Measurements from ENCODE around the gene RPL31.

RPL31 gene

GRCh38 chr2:100964681-100965169 lies 37.4 kb upstream of the RPL31 start:
- no peak for DNase-seq (ENCODE audit: low read depth, low spot score)
- H3K4me3 ChIP-seq (ENCODE audit: low read depth, low read length), result no peak overlapping the region
- in situ Hi-C loops (cut with HindIII; ENCODE audit: low sequenced_read_pairs), result no loop called here
- TF ChIP-seq, protein P1, sequence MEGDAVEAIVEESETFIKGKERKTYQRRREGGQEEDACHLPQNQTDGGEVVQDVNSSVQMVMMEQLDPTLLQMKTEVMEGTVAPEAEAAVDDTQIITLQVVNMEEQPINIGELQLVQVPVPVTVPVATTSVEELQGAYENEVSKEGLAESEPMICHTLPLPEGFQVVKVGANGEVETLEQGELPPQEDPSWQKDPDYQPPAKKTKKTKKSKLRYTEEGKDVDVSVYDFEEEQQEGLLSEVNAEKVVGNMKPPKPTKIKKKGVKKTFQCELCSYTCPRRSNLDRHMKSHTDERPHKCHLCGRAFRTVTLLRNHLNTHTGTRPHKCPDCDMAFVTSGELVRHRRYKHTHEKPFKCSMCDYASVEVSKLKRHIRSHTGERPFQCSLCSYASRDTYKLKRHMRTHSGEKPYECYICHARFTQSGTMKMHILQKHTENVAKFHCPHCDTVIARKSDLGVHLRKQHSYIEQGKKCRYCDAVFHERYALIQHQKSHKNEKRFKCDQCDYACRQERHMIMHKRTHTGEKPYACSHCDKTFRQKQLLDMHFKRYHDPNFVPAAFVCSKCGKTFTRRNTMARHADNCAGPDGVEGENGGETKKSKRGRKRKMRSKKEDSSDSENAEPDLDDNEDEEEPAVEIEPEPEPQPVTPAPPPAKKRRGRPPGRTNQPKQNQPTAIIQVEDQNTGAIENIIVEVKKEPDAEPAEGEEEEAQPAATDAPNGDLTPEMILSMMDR (IDR thresholded peaks at IDR 0.05; ENCODE audit: low read depth, low read length), result no peak

DNA sequence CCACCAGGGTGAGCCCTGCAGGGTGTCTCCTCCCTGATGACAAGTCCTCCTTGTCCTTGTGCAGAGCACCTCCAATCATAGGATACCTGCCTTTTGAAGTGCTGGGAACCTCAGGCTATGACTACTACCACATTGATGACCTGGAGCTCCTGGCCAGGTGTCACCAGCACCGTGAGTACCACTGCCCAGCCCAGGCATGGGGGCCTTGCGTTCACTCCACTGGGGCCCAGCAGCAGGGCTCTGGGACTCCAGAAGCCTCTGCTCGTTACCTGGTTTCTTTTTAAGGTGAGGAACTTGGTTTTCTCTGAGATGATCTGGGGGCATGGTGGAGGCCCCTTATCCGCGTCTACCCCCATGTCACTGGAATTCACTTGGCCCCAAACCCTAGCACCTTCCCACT lies 36.5 kb upstream of the RPL31 start:
- no peak for DNase-seq (ENCODE audit: low read depth, low spot score)
- H3K4me3 ChIP-seq (ENCODE audit: low read depth, low read length), result no peak overlapping the region
- TF ChIP-seq, protein P1 (IDR thresholded peaks at IDR 0.05; ENCODE audit: low read depth, low read length), result no peak
- in situ Hi-C loops (cut with HindIII; ENCODE audit: low sequenced_read_pairs), result no loop called here

DNA sequence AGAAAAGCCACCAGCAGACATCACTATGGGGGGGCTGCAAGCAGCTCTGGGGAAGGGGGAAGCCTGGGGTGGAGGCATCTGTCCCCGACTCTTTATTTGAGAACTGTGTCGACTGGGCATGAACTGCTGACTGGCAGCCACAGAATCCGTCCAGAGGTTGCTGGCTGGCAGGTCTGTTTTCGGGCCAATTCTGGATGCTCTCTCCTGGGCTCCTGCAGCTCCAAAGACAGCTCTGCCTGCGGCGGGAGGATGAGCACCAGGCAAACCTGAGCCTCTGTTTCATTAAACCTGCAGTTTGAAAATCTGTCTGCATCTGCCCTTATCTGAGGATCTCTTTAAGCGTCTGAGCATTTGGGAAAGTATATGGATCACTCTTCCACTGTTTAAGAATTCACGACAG lies 34.4 kb upstream of the RPL31 start:
- in situ Hi-C loops (cut with HindIII; ENCODE audit: low sequenced_read_pairs), result no loop called here
- no peak for DNase-seq (ENCODE audit: low read depth, low spot score)
- H3K4me3 ChIP-seq (ENCODE audit: low read depth, low read length), result no peak overlapping the region
- TF ChIP-seq, protein P1 (IDR thresholded peaks at IDR 0.05; ENCODE audit: low read depth, low read length), result no peak

DNA sequence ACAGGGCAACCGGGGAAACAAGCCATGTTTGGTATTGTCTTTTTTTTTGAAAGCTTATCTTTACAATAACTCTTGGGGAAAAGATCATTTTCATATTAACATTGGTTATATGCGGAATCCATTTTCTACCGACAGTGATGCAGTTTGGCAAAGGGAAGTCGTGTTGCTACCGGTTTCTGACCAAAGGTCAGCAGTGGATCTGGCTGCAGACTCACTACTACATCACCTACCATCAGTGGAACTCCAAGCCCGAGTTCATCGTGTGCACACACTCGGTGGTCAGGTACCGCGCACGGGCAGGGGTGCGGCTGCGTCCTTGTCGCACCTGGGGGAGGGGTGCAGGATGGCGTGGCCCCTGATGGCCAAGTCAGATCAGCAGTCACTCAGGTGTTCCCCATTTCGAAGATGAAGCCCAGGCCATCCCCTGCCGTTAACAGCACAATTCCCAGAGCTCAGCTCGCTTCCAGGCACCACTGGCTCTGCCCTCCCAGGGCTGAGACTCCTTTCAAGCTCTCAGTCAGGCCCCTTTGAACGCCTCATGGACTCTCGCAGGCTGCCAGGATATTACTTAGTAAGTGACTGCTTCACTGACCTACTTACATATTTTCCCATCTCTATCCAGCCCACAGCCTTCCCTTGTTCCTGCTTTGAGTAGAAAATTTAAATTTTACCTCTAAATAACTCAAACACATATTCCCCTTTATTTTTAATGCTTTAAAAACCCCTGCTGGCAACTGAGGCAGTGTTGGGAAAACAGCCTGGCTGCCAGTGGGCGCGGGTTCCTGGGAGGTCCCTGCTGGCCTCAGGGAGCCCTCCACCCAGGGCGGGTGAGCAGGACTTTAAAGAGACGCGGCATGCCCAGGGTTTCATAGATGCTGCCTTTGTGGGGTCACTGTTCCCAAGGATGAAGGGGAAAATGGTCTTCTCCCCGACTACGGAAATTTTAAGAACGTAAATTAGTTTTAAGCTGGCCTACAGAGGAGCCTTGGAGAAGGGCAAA lies 33.6 kb upstream of the RPL31 start:
- in situ Hi-C loops (cut with HindIII; ENCODE audit: low sequenced_read_pairs), result no loop called here
- no peak overlapping the region for H3K4me3 ChIP-seq (ENCODE audit: low read depth, low read length)
- TF ChIP-seq, protein P1 (IDR thresholded peaks at IDR 0.05; ENCODE audit: low read depth, low read length), result no peak
- DNase-seq (ENCODE audit: low read depth, low spot score), result no peak

DNA sequence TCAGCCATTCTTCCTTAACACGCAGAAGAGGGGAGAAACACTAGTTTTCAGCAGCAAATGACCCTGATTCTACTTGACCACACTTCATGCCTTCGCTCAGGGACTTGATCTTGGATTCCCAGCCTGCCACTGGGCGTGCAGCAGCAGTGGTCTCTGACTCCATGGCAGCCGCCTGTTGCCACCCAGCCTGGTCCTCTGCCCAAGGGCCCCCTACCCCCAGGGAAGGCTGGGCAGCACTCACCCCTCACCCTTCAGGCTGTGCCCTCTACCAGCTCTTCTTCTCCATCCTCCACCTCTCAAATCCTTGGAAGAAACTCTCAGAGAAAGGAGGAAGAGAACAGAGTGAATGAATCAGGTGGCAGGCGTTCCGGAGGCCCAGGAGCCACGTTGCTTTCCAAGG lies 32.1 kb upstream of the RPL31 start:
- DNase-seq (ENCODE audit: low read depth, low spot score), result no peak
- in situ Hi-C loops (cut with HindIII; ENCODE audit: low sequenced_read_pairs), result no loop called here
- TF ChIP-seq, protein P1 (IDR thresholded peaks at IDR 0.05; ENCODE audit: low read depth, low read length), result no peak

GRCh38 chr2:100971221-100971620 lies 30.9 kb upstream of the RPL31 start:
- DNase-seq (ENCODE audit: low read depth, low spot score), result no peak
- no peak overlapping the region for H3K4me3 ChIP-seq (ENCODE audit: low read depth, low read length)
- in situ Hi-C loops (cut with HindIII; ENCODE audit: low sequenced_read_pairs), result no loop called here
- TF ChIP-seq, protein P1 (IDR thresholded peaks at IDR 0.05; ENCODE audit: low read depth, low read length), result no peak

More for the DNA sequence above, 32.1 kb upstream of the RPL31 start:
- no peak overlapping the region for H3K4me3 ChIP-seq (ENCODE audit: low read depth, low read length)

All from astrocyte of the spinal cord (primary cell).